ENCODE results near the gene TBC1D2B. TPM values are rescaled to one million over a fixed set of nuclear protein-coding genes. Genes with fewer than 3 reads are reported as not detected.
"Not testable (repeated sequence)": the region's sequence is repeated elsewhere in the genome, so short reads cannot be mapped to it uniquely, and the experiment has no call there.

TBC1D2B gene
- total RNA-seq, 1 donor from 2014 or later, result 13.7 TPM

DNA sequence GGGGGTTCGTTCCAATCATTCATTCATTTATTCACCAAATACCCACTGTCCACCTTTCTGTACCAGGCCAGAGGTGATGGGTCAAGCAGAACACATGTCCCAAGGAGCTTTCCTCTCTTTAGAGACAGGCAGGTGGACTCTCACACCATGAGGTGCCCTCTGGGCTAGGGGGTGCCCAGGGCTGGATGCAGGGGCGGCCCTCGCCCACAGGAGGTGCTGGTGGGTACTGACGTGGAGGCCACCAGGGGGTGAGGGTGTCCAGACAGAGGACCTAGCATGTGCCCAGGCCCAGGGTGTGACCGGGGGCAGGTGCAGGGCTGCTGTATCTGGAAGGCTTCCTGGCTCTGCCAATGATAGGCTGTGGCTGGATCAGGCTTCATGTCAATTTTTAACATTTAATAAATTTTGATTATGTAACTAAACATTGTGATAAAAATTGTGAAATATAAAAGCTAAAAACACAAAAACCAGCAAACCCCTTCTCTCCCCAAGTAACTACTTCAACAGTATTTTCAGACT is 124.5 kb downstream of the TBC1D2B start:
- not testable (repeated sequence) for H3K36me3 ChIP-seq (ENCODE audit: control insufficient read depth, insufficient read depth, low read length); H3K27me3 ChIP-seq (ENCODE audit: control insufficient read depth, insufficient read depth, low read length); H3K4me3 ChIP-seq (ENCODE audit: low read depth, low read length); DNase-seq (ENCODE audit: low read depth); FAIRE-seq

DNA sequence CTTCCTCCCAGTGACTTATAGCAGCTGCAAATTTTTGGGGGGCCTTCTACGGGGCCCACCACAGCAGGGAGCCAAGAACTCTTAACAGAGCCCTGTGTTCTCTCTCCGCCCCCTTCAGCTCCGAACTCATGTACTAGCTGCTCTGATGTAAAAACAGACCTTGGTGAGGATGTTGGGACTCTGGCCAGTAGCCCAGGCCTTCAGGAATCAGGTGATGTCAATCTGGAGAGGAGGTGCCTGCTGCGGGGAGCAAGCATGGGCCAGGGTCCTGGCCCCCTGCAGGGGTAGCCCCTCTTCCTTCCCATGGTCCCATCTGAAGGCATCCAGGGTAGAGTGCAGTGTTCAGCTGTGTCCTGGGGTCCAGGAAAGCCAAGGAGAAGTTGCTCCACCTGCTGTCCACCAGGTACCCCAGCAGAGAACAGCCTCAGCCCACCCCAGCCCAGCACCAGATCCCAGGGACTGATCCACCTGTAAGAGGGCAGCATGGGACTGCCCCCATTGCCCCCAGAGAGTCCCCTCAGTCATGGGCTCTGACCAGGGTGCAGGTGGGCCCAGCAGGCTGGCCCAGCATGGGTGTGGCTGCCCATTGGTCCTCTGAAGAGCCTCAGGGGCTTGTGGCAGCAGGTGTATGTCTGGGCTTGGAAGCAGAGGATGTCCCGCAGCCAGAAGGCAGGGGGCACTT is 126.3 kb downstream of the TBC1D2B start:
- H3K36me3 ChIP-seq (ENCODE audit: control insufficient read depth, insufficient read depth, low read length); H3K4me3 ChIP-seq (ENCODE audit: low read depth, low read length); FAIRE-seq; H3K27me3 ChIP-seq (ENCODE audit: control insufficient read depth, insufficient read depth, low read length); DNase-seq (ENCODE audit: low read depth): not testable (repeated sequence)

DNA sequence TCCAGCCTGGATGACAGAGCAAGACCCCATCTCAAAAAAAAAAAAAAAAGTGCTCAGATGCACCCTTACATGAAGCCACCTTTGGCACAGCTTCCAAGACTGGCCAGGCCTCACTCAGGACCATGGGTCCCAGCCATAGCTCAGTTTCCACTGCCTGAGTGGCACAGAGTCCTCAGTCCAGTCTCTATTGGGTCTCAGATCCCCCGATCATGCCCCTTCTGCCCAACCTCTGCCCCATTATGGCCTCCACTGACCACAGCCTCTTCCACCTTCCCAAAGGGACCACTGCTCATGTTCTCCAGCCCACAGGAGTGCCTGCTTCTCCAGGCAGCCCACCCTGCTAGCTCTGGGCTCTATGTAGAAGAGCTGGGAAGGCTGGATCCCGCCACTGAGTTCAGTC is 127.0 kb downstream of the TBC1D2B start:
- not testable (repeated sequence) for H3K27me3 ChIP-seq (ENCODE audit: control insufficient read depth, insufficient read depth, low read length); H3K36me3 ChIP-seq (ENCODE audit: control insufficient read depth, insufficient read depth, low read length); DNase-seq (ENCODE audit: low read depth); H3K4me3 ChIP-seq (ENCODE audit: low read depth, low read length); FAIRE-seq

DNA sequence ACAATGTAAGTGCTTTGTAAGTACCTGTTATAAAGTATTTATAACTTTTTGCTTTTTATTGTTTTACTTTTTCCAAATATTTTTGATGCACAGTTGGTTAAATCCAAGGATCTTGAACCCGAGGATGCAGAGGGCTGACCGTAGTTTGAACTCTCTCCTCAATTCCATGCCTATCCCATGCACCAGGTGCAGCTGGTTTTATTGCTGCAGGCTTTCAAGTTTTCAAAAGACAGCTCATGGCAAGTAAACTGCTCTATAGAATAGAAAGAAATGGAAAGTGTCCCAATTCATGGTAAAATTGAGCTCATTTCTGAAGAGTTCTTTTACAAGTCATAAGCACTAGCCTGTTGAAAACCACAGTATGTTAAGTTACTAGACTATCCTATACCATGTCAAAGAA is 131.9 kb downstream of the TBC1D2B start:
- TF ChIP-seq, protein P1, sequence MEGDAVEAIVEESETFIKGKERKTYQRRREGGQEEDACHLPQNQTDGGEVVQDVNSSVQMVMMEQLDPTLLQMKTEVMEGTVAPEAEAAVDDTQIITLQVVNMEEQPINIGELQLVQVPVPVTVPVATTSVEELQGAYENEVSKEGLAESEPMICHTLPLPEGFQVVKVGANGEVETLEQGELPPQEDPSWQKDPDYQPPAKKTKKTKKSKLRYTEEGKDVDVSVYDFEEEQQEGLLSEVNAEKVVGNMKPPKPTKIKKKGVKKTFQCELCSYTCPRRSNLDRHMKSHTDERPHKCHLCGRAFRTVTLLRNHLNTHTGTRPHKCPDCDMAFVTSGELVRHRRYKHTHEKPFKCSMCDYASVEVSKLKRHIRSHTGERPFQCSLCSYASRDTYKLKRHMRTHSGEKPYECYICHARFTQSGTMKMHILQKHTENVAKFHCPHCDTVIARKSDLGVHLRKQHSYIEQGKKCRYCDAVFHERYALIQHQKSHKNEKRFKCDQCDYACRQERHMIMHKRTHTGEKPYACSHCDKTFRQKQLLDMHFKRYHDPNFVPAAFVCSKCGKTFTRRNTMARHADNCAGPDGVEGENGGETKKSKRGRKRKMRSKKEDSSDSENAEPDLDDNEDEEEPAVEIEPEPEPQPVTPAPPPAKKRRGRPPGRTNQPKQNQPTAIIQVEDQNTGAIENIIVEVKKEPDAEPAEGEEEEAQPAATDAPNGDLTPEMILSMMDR (IDR thresholded peaks at IDR 0.05; ENCODE audit: insufficient read depth, low read length, severe bottlenecking), result no peak
- no peak for DNase-seq (ENCODE audit: low read depth)

More for the DNA sequence above, 131.9 kb downstream of the TBC1D2B start:
- Histone ChIP-seq H3K4me3 (ENCODE audit: low read depth, low read length) (no peak overlapping the region), H3K27me3 (ENCODE audit: control insufficient read depth, insufficient read depth, low read length) (no peaks in the 10 kb centered on the region), H3K36me3 (ENCODE audit: control insufficient read depth, insufficient read depth, low read length) (no peaks in the 10 kb centered on the region)
- no peak for FAIRE-seq

Other genes starting within 250 kb of the TBC1D2B start
- not detected in 2 replicates for gene SH2D7, start 14.8 kb upstream of the TBC1D2B start, total RNA-seq
- gene CIB2, start 53.7 kb upstream of the TBC1D2B start, total RNA-seq, result 1.8 and 8.6 TPM in 2 replicates
- gene IDH3A, start 71.7 kb upstream of the TBC1D2B start, total RNA-seq, result 27.9 and 30.8 TPM in 2 replicates
- gene ACSBG1, start 156.9 kb upstream of the TBC1D2B start, total RNA-seq, result not detected in 2 replicates
- gene DNAJA4, start 186.9 kb upstream of the TBC1D2B start, total RNA-seq, result 11.1 and 26.5 TPM in 2 replicates
- gene SKIC8, start 221.9 kb upstream of the TBC1D2B start, total RNA-seq, result 49.0 and 61.2 TPM in 2 replicates

Measured in bronchial epithelial cell (primary cell).